Measurements from ENCODE around the gene AQP6.

- no peak for TF ChIP-seq CTCF (IDR thresholded peaks at IDR 0.05)
- TF ChIP-seq POLR2A (IDR thresholded peaks at IDR 0.05): no peak
Observed at GRCh38 chr12:49964849-49965624, 7.7 kb upstream of the AQP6 start.
